ENCODE results near the gene PRSS1. TPM values are rescaled to one million over a fixed set of nuclear protein-coding genes. Genes with fewer than 3 reads are reported as not detected.
A peak's percentile ranks its signal among the peaks of the same experiment; 100 is the strongest.

The PRSS1 gene
- total RNA-seq, 6 experiments from 2014 or later = not detected

DNA sequence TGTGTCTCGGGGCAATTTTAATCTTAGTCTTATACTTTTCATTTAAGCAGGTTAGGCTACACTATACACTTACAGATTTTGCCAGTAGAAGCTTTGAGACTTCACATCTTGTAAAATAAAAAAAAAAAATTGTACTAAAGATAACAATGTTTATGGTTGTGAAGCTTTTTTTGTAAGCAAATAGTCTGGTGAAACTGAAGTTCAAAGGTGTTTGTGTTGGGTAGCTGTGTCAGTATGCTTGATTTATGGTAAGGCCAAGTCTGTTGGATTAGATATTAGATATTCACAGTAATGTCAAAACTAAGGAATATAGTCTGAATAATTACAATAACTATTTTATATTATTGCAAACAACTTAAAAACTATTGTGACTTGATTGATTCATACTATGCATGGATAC, 31.0 kb upstream of the PRSS1 start:
- TF ChIP-seq, protein P1, sequence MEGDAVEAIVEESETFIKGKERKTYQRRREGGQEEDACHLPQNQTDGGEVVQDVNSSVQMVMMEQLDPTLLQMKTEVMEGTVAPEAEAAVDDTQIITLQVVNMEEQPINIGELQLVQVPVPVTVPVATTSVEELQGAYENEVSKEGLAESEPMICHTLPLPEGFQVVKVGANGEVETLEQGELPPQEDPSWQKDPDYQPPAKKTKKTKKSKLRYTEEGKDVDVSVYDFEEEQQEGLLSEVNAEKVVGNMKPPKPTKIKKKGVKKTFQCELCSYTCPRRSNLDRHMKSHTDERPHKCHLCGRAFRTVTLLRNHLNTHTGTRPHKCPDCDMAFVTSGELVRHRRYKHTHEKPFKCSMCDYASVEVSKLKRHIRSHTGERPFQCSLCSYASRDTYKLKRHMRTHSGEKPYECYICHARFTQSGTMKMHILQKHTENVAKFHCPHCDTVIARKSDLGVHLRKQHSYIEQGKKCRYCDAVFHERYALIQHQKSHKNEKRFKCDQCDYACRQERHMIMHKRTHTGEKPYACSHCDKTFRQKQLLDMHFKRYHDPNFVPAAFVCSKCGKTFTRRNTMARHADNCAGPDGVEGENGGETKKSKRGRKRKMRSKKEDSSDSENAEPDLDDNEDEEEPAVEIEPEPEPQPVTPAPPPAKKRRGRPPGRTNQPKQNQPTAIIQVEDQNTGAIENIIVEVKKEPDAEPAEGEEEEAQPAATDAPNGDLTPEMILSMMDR (IDR thresholded peaks at IDR 0.05) = no peak
- Mint-ChIP-seq H3K4me1 (ENCODE audit: low read depth) (peaks cover 9% of the 10 kb centered on the region; the same call in 1 of the 2 replicates), H3K36me3 (ENCODE audit: low read depth) (no peaks in the 10 kb centered on the region), H3K4me3 (no peak overlapping the region), H3K9me3 (no peaks in the 10 kb centered on the region), H3K27me3 (ENCODE audit: insufficient read depth) (peaks cover 24% of the 10 kb centered on the region), H3K27ac (no peak overlapping the region)
- no peak for DNase-seq

DNA sequence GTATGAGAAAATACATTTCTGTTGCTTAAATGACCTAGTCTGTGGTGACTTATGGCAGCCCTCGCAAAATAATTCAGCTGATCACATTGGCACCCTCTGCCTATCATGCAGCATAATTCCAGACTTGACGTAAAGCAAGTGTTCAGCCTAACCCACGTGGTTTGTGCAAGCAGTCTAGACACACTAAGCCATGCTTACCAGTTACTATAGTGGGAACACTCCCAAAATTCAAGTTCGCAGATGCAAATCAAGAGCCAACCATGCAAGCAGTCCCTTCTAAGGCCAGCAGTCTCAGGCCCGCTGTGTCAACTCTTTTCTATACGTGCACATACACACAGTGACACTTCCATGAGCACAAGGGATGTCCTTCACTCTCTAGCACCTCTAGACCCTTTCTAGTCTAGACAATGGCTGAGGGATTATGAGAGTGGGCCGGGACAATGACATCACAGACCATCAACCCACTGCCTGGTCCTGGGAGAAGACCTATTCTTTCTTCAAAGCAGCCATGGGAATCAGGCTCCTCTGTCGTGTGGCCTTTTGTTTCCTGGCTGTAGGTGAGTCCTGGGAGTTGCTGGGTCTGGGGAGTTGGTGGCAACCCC, 29.0 kb upstream of the PRSS1 start:
- H3K9me3 Mint-ChIP-seq = no peaks in the 10 kb centered on the region
- H3K27ac Mint-ChIP-seq = no peak overlapping the region
- TF ChIP-seq, protein P1 (IDR thresholded peaks at IDR 0.05) = no peak
- H3K4me1 Mint-ChIP-seq (ENCODE audit: low read depth) = peaks cover 9% of the 10 kb centered on the region; the same call in 1 of the 2 replicates
- H3K4me3 Mint-ChIP-seq = no peak overlapping the region
- H3K27me3 Mint-ChIP-seq (ENCODE audit: insufficient read depth) = peaks cover 19% of the 10 kb centered on the region
- H3K36me3 Mint-ChIP-seq (ENCODE audit: low read depth) = no peaks in the 10 kb centered on the region
- DNase-seq = no peak

DNA sequence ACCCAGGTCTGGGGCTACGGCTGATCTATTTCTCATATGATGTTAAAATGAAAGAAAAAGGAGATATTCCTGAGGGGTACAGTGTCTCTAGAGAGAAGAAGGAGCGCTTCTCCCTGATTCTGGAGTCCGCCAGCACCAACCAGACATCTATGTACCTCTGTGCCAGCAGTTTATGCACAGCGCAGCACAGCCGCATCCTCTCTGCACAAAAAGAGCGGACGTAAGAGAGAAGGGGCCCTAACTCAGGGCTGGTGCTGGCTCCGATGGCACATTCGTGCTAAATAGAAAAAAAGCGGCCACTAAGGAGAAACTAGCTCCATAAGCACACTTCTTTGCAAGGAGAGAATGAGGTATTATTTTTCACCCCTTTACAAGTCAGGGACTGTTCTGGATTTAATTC, 28.3 kb upstream of the PRSS1 start:
- TF ChIP-seq, protein P1 (IDR thresholded peaks at IDR 0.05) = no peak
- DNase-seq = no peak
- Mint-ChIP-seq H3K36me3 (ENCODE audit: low read depth) (no peaks in the 10 kb centered on the region), H3K27me3 (ENCODE audit: insufficient read depth) (peaks cover 19% of the 10 kb centered on the region), H3K4me3 (peak overlapping the region; percentile 43; the same call in 1 of the 2 replicates), H3K4me1 (ENCODE audit: low read depth) (peaks cover 9% of the 10 kb centered on the region; the same call in 1 of the 2 replicates), H3K9me3 (no peaks in the 10 kb centered on the region), H3K27ac (no peak overlapping the region)

DNA sequence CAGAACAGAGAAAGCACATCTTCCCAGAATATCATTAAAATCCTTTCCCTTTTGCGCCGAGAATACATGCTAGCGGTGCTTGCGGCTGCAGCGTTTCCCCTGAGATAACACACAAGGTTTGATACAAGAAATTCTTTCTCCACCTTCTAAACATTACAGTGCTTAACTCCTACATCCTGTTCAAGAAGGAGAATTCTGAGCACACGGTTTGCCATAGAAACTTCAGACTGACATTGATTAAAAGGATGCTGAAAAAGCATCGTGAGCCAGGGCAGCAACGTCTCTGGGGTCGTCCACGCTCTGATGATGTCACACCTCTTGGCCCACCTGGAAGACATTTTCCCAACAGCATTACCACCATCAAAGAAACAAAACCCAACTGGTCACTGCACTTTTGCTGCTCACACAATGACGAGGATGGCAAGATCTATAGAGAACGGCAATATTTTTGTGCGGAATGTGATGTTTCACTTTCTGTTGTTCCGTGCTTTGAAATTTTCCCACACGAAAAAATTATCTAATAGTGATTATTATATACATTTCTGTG, 27.0 kb upstream of the PRSS1 start:
- no peak for DNase-seq
- TF ChIP-seq, protein P1 (IDR thresholded peaks at IDR 0.05) = no peak
- Mint-ChIP-seq H3K9me3 (no peaks in the 10 kb centered on the region), H3K4me3 (no peak overlapping the region), H3K27me3 (ENCODE audit: insufficient read depth) (peaks cover 21% of the 10 kb centered on the region), H3K4me1 (ENCODE audit: low read depth) (peaks cover 9% of the 10 kb centered on the region; the same call in 1 of the 2 replicates), H3K36me3 (ENCODE audit: low read depth) (no peaks in the 10 kb centered on the region), H3K27ac (no peak overlapping the region)

DNA sequence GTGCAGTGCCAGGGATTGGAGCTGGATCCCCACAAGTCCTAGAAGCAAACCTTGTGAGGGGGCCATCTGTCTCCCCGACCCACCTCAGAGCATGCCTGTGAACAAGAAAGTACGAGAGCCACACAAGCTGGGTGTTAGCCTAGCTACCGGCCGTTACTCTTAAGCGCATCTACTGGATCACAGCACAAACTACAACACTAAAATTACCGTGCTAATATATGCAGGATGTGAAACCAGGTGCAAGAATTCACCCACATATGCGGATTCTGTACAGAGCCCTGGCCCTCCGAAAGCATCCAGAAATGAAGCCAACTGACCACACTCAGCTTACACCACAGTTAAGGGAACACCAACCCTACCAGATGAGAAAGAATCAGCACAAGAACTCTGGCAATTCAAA, 16.0 kb upstream of the PRSS1 start:
- no peak for DNase-seq
- TF ChIP-seq, protein P1 (IDR thresholded peaks at IDR 0.05) = no peak
- no peak overlapping the region for H3K27ac Mint-ChIP-seq
- H3K9me3 Mint-ChIP-seq = no peaks in the 10 kb centered on the region
- peaks cover 10% of the 10 kb centered on the region for H3K27me3 Mint-ChIP-seq (ENCODE audit: insufficient read depth)
- no peaks in the 10 kb centered on the region for H3K36me3 Mint-ChIP-seq (ENCODE audit: low read depth)
- no peak overlapping the region for H3K4me3 Mint-ChIP-seq
- no peaks in the 10 kb centered on the region for H3K4me1 Mint-ChIP-seq (ENCODE audit: low read depth)
